Measurements from ENCODE around the gene NR4A1.

Gene NR4A1

GRCh38 chr12:52055731-52056711 lies 4.8 kb downstream of the NR4A1 start:
- DNase-seq (ENCODE audit: low read depth, low spot score), result no peak
- no peak overlapping the region for H3K27ac ChIP-seq

- no peak for DNase-seq (ENCODE audit: low read depth, low spot score)
- no peak overlapping the region for H3K27ac ChIP-seq
These were observed 5.8 kb downstream of the NR4A1 start for GRCh38 chr12:52056801-52057637.

GRCh38 chr12:52057638-52058576 lies 6.7 kb downstream of the NR4A1 start:
- DNase-seq (ENCODE audit: low read depth, low spot score), result no peak
- H3K27ac ChIP-seq, result no peak overlapping the region

GRCh38 chr12:52058631-52059361 lies 7.6 kb downstream of the NR4A1 start:
- H3K27ac ChIP-seq, result no peak overlapping the region
- DNase-seq (ENCODE audit: low read depth, low spot score), result no peak

- DNase-seq (ENCODE audit: low read depth, low spot score), result no peak
- no peak overlapping the region for H3K27ac ChIP-seq
These were observed 8.6 kb downstream of the NR4A1 start for GRCh38 chr12:52059582-52060497.

GRCh38 chr12:52060498-52061177 lies 9.4 kb downstream of the NR4A1 start:
- no peak overlapping the region for H3K27ac ChIP-seq
- DNase-seq (ENCODE audit: low read depth, low spot score), result no peak

- DNase-seq (ENCODE audit: low read depth, low spot score), result no peak
- no peak overlapping the region for H3K27ac ChIP-seq
These were observed 10.4 kb downstream of the NR4A1 start for GRCh38 chr12:52061470-52062166.

GRCh38 chr12:52062167-52063081 lies 11.2 kb downstream of the NR4A1 start:
- DNase-seq (ENCODE audit: low read depth, low spot score), result no peak

GRCh38 chr12:52063082-52063924 lies 12.1 kb downstream of the NR4A1 start:
- DNase-seq (ENCODE audit: low read depth, low spot score), result no peak
- no peak overlapping the region for H3K27ac ChIP-seq

More at GRCh38 chr12:52062167-52063081, 11.2 kb downstream of the NR4A1 start:
- H3K27ac ChIP-seq, result no peak overlapping the region

- DNase-seq (ENCODE audit: low read depth, low spot score), result no peak
- H3K27ac ChIP-seq, result no peak overlapping the region
These were observed 12.9 kb downstream of the NR4A1 start for GRCh38 chr12:52063981-52064649.

GRCh38 chr12:52066346-52067080 lies 15.3 kb downstream of the NR4A1 start:
- no peak for DNase-seq (ENCODE audit: low read depth, low spot score)
- H3K27ac ChIP-seq, result no peak overlapping the region

- DNase-seq (ENCODE audit: low read depth, low spot score), result no peak
- H3K27ac ChIP-seq, result no peak overlapping the region
These were observed 15.8 kb downstream of the NR4A1 start for GRCh38 chr12:52067081-52067374.

GRCh38 chr12:52069327-52070184 lies 18.3 kb downstream of the NR4A1 start, which contains the start of gene ATG101:
ATG101 (plus strand) TSS chr12:52069978; CDS start chr12:52073651, 3,673 bp downstream.
- H3K27ac ChIP-seq, result peak within 1 kb of the TSS; percentile 59
- DNase-seq (ENCODE audit: low read depth, low spot score), result peak; percentile 73

All from epithelial cell of prostate (primary cell).